GM18498 (cell line): ENCODE results near the gene OR2M3.
"Not testable (repeated sequence)": the region's sequence is repeated elsewhere in the genome, so short reads cannot be mapped to it uniquely, and the experiment has no call there.

Experiments
- ATAC-seq: cut with Tn5 transposase; IDR thresholded peaks from one replicate; pipeline ENCODE4 v1.9.1; 2021; ENCODE audit warnings: mild to moderate bottlenecking, moderate library complexity; ENCODE audit not compliant: unreplicated experiment

OR2M3 gene, protein sequence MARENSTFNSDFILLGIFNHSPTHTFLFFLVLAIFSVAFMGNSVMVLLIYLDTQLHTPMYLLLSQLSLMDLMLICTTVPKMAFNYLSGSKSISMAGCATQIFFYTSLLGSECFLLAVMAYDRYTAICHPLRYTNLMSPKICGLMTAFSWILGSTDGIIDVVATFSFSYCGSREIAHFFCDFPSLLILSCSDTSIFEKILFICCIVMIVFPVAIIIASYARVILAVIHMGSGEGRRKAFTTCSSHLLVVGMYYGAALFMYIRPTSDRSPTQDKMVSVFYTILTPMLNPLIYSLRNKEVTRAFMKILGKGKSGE

GRCh38 chr1:248196965-248197364 is at the start of gene OR2M3:
Gene OR2M3 (plus strand): TSS chr1:248197265. CDS start chr1:248203068, 5,803 bp downstream.
- ATAC-seq: no peak

DNA sequence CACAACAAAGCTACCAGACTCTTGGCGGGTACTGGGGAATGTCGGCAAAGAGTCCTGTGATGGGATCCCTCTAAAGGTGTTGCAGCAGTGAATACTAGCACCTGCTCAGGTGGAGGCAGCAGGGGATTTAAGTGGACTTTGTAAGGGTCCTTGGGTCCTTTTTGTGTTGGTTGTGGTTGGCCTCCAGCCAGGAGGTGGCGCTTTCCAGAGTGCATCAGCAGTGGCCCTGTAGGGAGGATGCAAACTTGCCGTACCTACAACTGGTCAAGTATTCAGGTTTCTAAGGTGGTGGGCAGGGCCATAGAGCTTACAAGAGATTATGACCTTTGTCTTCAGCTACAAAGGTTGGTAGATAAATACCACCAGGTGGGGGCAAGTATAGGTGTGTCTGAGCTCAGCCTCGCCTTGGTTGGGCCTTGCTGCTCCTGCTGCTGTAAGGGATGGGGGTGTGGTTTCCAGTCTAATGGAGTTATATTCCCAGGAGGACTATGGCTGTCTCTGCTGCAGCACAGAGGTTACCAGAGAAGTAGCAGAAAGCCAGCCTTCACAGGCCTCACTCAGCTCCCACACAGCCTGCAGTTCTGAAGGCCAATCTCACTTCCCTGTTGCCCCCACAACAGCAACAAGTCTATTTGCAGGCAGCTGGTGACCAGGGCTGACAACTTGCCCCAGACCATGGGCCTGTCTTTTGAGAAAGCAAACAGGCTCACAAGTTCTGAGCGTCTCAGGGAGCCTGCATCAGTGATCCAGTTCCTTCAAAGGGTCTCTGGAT is 44.8 kb upstream of the OR2M3 start:
- no peak for ATAC-seq

DNA sequence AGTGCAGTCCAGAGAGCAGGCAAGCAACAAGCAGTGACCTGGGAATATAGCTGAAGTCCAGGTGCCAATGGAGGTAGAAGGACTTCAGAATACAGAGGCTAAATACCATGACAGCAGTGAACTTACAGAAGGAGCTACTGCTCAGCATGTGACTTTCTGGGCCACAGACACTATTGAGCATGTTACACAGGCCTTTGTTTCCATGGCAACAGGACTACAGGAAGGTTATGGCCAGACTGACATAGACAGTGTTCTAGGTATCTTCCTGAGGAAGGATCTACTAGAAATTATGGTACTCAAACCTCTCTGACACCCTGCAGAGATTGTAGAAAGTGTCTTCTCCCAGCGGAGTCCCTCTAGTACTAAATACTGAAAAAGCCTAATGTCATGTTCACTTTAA is 41.1 kb upstream of the OR2M3 start:
- no peak for ATAC-seq

DNA sequence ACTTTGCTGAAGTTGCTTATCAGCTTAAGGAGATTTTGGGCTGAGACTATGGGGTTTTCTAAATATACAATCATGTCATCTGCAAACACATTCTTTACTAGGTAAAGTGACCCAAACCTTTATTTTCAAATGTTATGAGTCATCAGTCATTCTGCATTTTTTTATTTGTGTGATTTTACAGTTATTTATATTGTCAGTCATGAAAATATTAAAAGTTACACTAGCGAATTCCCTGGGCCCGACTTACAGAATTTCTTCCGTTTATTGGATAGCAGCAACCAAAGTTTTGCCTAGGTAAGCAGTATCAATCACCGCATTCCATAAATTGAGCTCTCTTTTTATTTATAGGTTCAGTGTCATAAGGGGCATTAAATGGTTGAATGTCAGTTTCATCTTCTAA is 38.3 kb upstream of the OR2M3 start:
- ATAC-seq: no peak

GRCh38 chr1:248164031-248164430 is 33.0 kb upstream of the OR2M3 start:
- no peak for ATAC-seq

GRCh38 chr1:248165186-248165585 is 31.9 kb upstream of the OR2M3 start:
- no peak for ATAC-seq

- no peak for ATAC-seq
Observed at GRCh38 chr1:248174521-248174920, 22.5 kb upstream of the OR2M3 start, which contains the start of gene OR2M2. Gene OR2M2 (plus strand): TSS chr1:248174821. CDS start chr1:248179986, 5,165 bp downstream.

DNA sequence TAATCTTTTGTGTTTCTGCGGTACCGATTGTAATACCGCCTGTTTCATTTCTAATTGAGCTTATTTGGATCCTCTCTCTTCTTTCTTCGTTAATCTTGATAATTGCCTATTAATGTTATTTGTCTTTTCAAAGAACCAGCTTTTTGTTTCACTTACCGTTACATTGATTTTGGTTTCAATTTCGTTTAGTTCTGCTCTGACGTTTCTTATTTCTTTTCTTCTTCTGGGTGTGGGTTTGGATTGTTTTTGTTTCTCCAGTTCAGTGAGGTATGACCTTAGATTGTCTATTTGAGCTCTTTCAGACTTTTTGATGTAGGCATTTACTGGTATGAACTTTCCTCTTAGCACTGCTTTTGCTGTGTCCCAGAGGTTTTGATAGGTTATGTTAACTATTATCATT is 13.1 kb upstream of the OR2M3 start:
- no peak for ATAC-seq

GRCh38 chr1:248187363-248187762 is 9.7 kb upstream of the OR2M3 start:
- no peak for ATAC-seq

DNA sequence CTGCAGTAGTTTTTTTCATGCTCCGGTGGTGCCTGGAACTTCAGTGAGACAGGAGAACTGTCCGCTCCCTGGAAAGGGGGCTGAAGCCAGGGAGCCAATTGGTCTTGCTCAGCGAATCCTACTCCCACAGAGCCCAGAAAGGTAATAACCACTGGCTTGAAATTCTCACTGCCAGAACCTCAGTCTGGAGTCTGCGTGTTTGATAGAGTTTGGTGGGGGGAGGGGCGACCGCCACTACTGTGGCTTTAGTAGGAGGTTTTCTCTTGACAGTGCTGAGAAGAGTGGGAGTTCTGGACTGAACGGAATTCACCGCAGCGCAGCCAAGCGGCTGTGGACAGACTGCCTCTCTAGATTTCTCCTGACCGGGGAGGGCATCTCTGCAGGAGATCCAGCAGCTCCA is 8.0 kb upstream of the OR2M3 start:
- no peak for ATAC-seq

DNA sequence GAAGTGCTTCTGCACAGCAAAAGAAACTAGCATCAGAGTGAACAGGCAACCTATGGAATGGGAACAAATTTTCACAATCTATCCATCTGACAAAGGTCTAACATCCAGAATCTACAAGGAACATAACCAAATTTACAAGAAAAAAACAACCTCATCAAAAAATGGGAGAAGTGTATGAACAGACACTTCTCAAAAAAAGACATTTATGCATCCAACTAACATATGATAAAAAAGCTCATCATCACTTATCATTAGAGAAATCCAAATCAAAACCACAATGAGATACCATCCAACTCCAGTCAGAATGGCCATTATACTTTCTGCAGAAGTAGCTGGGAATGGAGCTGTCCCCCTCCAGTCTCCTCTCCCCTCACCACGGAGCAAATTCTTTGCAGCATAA is 2.9 kb upstream of the OR2M3 start:
- ATAC-seq: no peak

GRCh38 chr1:248215880-248216279 is 18.8 kb downstream of the OR2M3 start:
- ATAC-seq: no peak

- ATAC-seq: no peak
Observed at GRCh38 chr1:248225537-248225936, 28.5 kb downstream of the OR2M3 start.

- ATAC-seq: no peak
Observed at GRCh38 chr1:248229360-248229908, 32.4 kb downstream of the OR2M3 start.

DNA sequence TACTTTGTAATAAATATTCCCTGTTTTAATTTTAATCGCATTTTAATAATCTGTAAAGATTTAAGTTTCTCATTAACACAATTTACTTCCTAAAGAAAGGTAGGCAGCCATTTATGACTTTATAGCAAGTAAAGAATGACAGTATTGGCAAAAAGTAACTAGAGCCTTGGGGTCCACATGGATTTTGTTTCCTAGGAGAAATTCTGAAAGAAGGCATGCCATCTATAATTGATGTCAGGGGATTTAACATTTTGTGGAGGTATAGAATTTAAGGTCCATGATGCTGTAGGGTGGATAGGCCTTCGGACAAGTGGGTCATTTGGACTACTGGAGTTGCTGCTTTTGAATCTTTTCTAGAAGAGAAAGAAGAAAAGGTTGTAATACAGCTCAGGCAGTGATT is 34.1 kb downstream of the OR2M3 start, which contains the start of gene OR2M4:
Gene OR2M4 (plus strand): TSS at position 301 of the 400 bp plus-strand sequence. CDS start 7,512 bp downstream, outside the sequence.
- ATAC-seq: no peak

- ATAC-seq: no peak
Observed at GRCh38 chr1:248239478-248239877, 42.4 kb downstream of the OR2M3 start.

DNA sequence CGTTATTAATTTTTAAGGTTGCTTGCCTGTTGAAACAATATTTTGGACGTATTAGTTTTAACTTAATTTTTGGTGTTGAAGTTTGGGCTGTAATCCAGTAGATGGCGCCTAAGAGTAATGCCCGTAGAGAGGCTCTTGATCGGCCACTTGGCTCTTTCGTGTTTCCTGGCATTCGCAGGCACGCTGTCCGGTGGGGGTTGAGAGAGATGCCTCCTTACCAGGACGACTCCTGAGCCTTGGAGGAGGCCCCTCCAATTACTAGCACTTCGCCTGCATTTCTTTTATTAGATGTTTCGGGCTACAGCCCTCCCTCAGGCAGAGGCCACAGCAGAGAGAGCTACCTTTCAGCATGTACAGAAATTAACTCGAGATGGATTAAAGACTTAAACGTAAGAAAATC is 46.1 kb downstream of the OR2M3 start:
- peak; percentile 84 for ATAC-seq

DNA sequence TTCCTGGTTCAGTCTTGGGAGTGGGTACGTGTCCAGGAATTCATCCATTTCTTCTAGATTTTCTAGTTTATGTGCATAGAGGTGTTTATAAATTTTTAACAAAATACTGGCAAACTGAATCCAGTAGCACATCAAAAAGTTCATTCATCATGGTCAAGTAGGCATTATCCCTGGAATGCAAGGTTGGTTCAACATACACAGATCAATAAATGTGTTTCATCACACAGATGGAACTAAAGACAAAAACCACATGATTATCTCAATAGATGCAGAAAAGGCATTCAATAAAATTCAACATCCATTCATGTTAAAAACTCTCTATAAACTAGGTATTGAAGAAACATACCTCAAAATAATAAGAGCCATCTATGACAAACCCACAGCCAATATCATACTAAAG is 62.2 kb downstream of the OR2M3 start:
- not testable (repeated sequence) for ATAC-seq
